Trophoblast cell (in vitro differentiated cells and primary cell): ENCODE results near the gene TSPOAP1.

Source experiments
- DNase-seq, 2 donors: peaks; one replicate each; pipeline ENCODE4 v3.0.0-alpha.2; 2016
- H2AFZ ChIP-seq: 2 replicates; pipeline ENCODE4 v1.6.1; 2013; ENCODE audit warnings: low read length, moderate library complexity, mild to moderate bottlenecking; ENCODE audit not compliant: insufficient read depth, poor library complexity
- H2AK5ac ChIP-seq: 2 replicates; pipeline ENCODE4 v1.6.1; 2013; ENCODE audit warnings: mild to moderate bottlenecking, low read length
- H2BK120ac ChIP-seq: 2 replicates; pipeline ENCODE4 v1.6.1; 2013; ENCODE audit warnings: low read length, mild to moderate bottlenecking, moderate library complexity; ENCODE audit not compliant: insufficient read depth, poor library complexity
- H2BK12ac ChIP-seq: 2 replicates; pipeline ENCODE4 v1.6.1; 2013; ENCODE audit warnings: mild to moderate bottlenecking, low read length, moderate library complexity
- H2BK5ac ChIP-seq: 2 replicates; pipeline ENCODE4 v1.6.1; 2013; ENCODE audit warnings: low read length, low read depth, moderate library complexity, mild to moderate bottlenecking; ENCODE audit not compliant: poor library complexity
- H3K14ac ChIP-seq: 2 replicates; pipeline ENCODE4 v1.6.1; 2013; ENCODE audit warnings: mild to moderate bottlenecking, low read length
- H3K18ac ChIP-seq: 2 replicates; pipeline ENCODE4 v1.6.1; 2013; ENCODE audit warnings: mild to moderate bottlenecking, low read length
- H3K23ac ChIP-seq: 2 replicates; pipeline ENCODE4 v1.6.1; 2013; ENCODE audit warnings: low read length
- H3K27ac ChIP-seq: 2 replicates; pipeline ENCODE4 v1.5.1; 2013; ENCODE audit warnings: low read depth, mild to moderate bottlenecking, inconsistent platforms, low read length, moderate library complexity
- H3K27me3 ChIP-seq: 2 replicates; pipeline ENCODE4 v1.6.1; 2013; ENCODE audit warnings: inconsistent platforms, mild to moderate bottlenecking, low read length, moderate library complexity; ENCODE audit not compliant: insufficient read depth
- H3K36me3 ChIP-seq, 2 experiments: 1 replicate in 1 of 2; 2 replicates in 1 of 2; pipeline ENCODE4 v1.6.1; 2013; ENCODE audit warnings: low read length in 2 of 2, mild to moderate bottlenecking in 2 of 2, moderate library complexity in 1 of 2; ENCODE audit not compliant: insufficient read depth in 2 of 2, control insufficient read depth in 1 of 2
- H3K4ac ChIP-seq: 2 replicates; pipeline ENCODE4 v1.6.1; 2013; ENCODE audit warnings: low read depth, mild to moderate bottlenecking, low read length, moderate library complexity
- H3K4me1 ChIP-seq, 2 experiments: 1 replicate in 1 of 2; 2 replicates in 1 of 2; pipeline ENCODE4 v1.6.1; 2013; ENCODE audit warnings: low read length in 2 of 2, mild to moderate bottlenecking in 2 of 2, moderate library complexity in 1 of 2; ENCODE audit not compliant: insufficient read depth in 2 of 2, control insufficient read depth in 1 of 2
- H3K4me2 ChIP-seq: 2 replicates; pipeline ENCODE4 v1.6.1; 2013; ENCODE audit warnings: inconsistent platforms, mild to moderate bottlenecking, low read length, moderate library complexity
- H3K4me3 ChIP-seq: 2 replicates; pipeline ENCODE4 v1.5.1; 2013; ENCODE audit warnings: mild to moderate bottlenecking, low read depth, low read length, inconsistent platforms
- H3K79me1 ChIP-seq: one replicate; pipeline ENCODE4 v1.6.1; 2013; ENCODE audit warnings: low read length
- H3K79me2 ChIP-seq: 2 replicates; pipeline ENCODE4 v1.6.1; 2013; ENCODE audit warnings: low read length, mild to moderate bottlenecking; ENCODE audit not compliant: control insufficient read depth, insufficient read depth, poor library complexity
- H3K9ac ChIP-seq: 2 replicates; pipeline ENCODE4 v1.6.1; 2013; ENCODE audit warnings: mild to moderate bottlenecking, low read length
- H3K9me3 ChIP-seq: 2 replicates; pipeline ENCODE4 v1.6.1; 2013; ENCODE audit warnings: low read depth, mild to moderate bottlenecking, control low read depth, inconsistent platforms, low read length; ENCODE audit not compliant: insufficient read depth
- H4K12ac ChIP-seq: 2 replicates; pipeline ENCODE4 v1.6.1; 2013; ENCODE audit warnings: low read depth, mild to moderate bottlenecking, low read length, moderate library complexity
- H4K8ac ChIP-seq: 2 replicates; pipeline ENCODE4 v1.6.1; 2013; ENCODE audit warnings: low read depth, mild to moderate bottlenecking, low read length, moderate library complexity
- H4K91ac ChIP-seq: one replicate; pipeline ENCODE4 v1.6.1; 2013; ENCODE audit warnings: low read depth, mild to moderate bottlenecking, low read length, moderate library complexity
- WGBS: extraction: QIAGEN DNeasy Blood & Tissue Kit; methylation state at CpG from one replicate; pipeline ENCODE4 v1.1.7; 2013; ENCODE audit warnings: missing lambda C conversion rate; ENCODE audit not compliant: insufficient read length, insufficient coverage; ENCODE audit errors: extremely low coverage; 5-methylcytosine and 5-hydroxymethylcytosine counted together

Gene TSPOAP1

DNA sequence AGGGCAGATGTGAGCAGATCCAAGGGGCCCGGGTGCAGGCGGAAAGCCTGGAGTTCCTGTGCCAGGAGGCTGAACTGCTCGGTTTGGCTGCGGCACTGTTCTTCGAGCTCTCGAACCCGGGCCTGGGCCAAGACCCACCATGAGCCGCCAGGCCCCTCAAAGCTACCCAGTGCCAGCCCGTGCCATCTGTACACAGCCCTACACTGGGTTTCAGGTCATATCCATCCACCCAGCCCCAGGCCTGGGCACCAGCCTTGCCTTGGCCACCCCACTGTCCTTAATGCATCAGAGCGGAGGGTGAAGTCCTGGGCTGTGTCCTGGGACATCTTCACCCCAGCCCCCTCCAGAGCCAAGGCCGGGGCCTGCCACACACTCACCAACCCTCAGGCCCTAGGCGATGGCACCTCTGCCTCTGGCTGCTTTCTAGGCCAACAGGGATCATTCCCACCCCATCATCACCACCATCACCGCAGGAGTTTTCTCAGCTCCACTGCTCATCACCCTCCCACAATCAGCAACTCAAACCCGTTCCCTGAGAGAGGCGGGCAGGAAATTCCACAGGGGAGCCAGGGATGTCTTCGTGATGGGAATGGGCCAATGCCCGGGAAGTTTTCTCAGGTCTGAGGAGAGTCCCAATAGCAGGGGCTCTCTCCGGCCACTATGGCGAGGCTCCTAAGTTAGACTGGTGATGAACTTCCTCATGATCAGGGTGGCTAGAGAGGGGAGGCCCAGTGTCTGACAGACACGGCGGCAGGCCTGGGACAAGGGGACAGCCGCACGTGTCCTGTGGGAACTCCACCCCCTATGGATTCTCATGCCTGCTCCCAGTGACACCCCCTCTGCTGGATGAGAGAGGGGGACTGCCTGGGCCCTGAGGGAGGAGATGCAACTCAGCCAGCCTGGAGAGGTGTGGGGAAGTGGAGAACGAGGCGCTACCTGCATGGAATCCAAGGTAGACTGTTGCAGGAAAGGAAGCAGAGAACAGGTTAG lies 9.1 kb downstream of the TSPOAP1 start:
- H3K36me3 ChIP-seq, result no peaks in the 10 kb centered on the region
- no CpG with 5 or more reads among the region's 25 CpGs for whole genome bisulfite sequencing
- H3K4me3 ChIP-seq, result no peak overlapping the region
- H3K4ac ChIP-seq, result no peak overlapping the region
- peaks cover under 1 to 7% of the 10 kb centered on the region in 2 experiments for H3K4me1 ChIP-seq
- H2BK120ac ChIP-seq, result no peak overlapping the region
- H3K23ac ChIP-seq, result no peak overlapping the region
- no peak for DNase-seq
- no peak overlapping the region for H3K14ac ChIP-seq
- H3K79me2 ChIP-seq, result peaks cover 2% of the 10 kb centered on the region
- H3K27me3 ChIP-seq, result no peaks in the 10 kb centered on the region
- no peak overlapping the region for H3K27ac ChIP-seq
- H2AFZ ChIP-seq, result no peak overlapping the region
- no peaks in the 10 kb centered on the region for H3K9me3 ChIP-seq
- no peak overlapping the region for H2BK12ac ChIP-seq
- H2BK5ac ChIP-seq, result no peak overlapping the region
- H3K9ac ChIP-seq, result no peak overlapping the region
- H3K4me2 ChIP-seq, result no peak overlapping the region
- H3K79me1 ChIP-seq, result peaks cover 5% of the 10 kb centered on the region
- no peak overlapping the region for H4K8ac ChIP-seq
- H3K18ac ChIP-seq, result no peak overlapping the region
- no peak overlapping the region for H4K12ac ChIP-seq
- H2AK5ac ChIP-seq, result no peak overlapping the region
- H4K91ac ChIP-seq, result no peak overlapping the region

DNA sequence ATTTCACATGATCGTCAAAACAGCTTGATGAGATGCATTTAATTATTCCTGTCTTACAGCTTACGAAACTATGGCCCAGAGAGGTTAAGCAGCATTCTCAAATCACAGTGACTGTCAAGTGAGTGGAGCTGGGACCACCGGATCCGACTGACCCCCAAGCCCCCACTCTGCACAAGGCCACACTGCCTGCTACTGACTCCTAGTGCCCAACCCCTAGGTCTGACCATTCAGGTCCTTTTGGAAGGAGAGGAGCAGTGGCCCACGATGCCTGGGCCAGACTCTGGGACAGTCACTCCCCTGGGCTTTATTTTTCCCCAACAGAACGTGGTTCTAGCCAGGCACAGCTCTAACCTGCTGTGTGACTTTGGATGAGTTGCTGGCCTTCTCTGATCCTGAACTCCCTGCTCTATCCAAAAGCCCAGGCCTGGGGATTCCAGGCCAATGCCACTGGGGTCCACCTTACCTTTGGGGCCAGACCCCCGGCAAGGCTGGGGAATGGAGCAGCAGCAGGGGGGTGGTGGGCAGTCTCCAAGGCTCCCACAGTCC lies 9.9 kb downstream of the TSPOAP1 start:
- Histone ChIP-seq H3K9me3 (no peaks in the 10 kb centered on the region), H3K36me3 (no peaks in the 10 kb centered on the region), H3K4ac (no peak overlapping the region), H4K8ac (no peak overlapping the region), H2AFZ (no peak overlapping the region), H3K4me2 (no peak overlapping the region), H3K27ac (no peak overlapping the region), H2AK5ac (no peak overlapping the region), H4K91ac (no peak overlapping the region), H3K79me1 (no peaks in the 10 kb centered on the region), H3K4me3 (no peak overlapping the region), H4K12ac (no peak overlapping the region), H3K4me1 (no peaks in the 10 kb centered on the region), H3K27me3 (no peaks in the 10 kb centered on the region), H3K9ac (no peak overlapping the region), H2BK5ac (no peak overlapping the region), H3K18ac (no peak overlapping the region), H3K79me2 (no peaks in the 10 kb centered on the region), H3K14ac (no peak overlapping the region), H3K23ac (no peak overlapping the region), H2BK120ac (no peak overlapping the region), H2BK12ac (no peak overlapping the region)
- no CpG with 5 or more reads among the region's 7 CpGs for WGBS
- DNase-seq, result no peak

DNA sequence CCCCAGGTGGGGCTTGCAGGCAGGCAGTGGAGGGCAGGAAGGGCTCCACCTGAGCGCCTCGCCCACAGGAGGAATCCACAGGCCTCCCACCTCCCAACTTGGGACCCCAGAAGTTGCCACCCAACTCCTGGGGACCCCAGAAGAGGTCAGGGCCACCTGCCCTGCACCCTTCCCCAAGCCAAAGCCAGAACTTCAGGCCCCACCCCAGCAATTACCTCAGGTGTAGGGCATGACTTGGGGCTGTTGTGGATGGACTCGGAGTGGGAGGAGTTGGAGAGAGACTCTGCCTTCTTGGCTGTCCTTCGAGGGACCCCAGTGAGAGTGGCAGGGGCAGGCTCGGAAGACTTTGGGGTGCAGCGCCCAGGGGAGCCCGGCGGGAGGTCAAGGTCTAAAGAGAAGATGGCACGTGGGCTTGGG lies 10.5 kb downstream of the TSPOAP1 start:
- no peak overlapping the region for H3K4ac ChIP-seq
- no peaks in the 10 kb centered on the region for H3K36me3 ChIP-seq
- no peaks in the 10 kb centered on the region for H3K27me3 ChIP-seq
- no peak overlapping the region for H3K27ac ChIP-seq
- WGBS, result no CpG with 5 or more reads among the region's 9 CpGs
- no peak for DNase-seq
- H3K4me2 ChIP-seq, result no peak overlapping the region
- H4K91ac ChIP-seq, result no peak overlapping the region
- H4K8ac ChIP-seq, result no peak overlapping the region
- H4K12ac ChIP-seq, result no peak overlapping the region
- no peak overlapping the region for H2AFZ ChIP-seq
- no peak overlapping the region for H3K4me3 ChIP-seq
- H3K4me1 ChIP-seq, result no peaks in the 10 kb centered on the region
- H3K79me2 ChIP-seq, result no peaks in the 10 kb centered on the region
- no peaks in the 10 kb centered on the region for H3K79me1 ChIP-seq
- H2BK5ac ChIP-seq, result no peak overlapping the region
- no peak overlapping the region for H3K23ac ChIP-seq
- H3K9me3 ChIP-seq, result no peaks in the 10 kb centered on the region
- no peak overlapping the region for H3K18ac ChIP-seq
- H2BK12ac ChIP-seq, result peak overlapping the region; percentile 4
- no peak overlapping the region for H2AK5ac ChIP-seq
- H3K14ac ChIP-seq, result no peak overlapping the region
- no peak overlapping the region for H3K9ac ChIP-seq
- H2BK120ac ChIP-seq, result no peak overlapping the region

- Histone ChIP-seq H2BK5ac (no peak overlapping the region), H4K91ac (peak overlapping the region; percentile 1), H3K36me3 (no peaks in the 10 kb centered on the region), H3K9me3 (no peaks in the 10 kb centered on the region), H3K27me3 (no peaks in the 10 kb centered on the region), H3K23ac (no peak overlapping the region), H4K8ac (no peak overlapping the region), H2BK120ac (no peak overlapping the region), H3K79me1 (no peaks in the 10 kb centered on the region), H3K9ac (no peak overlapping the region), H3K4me2 (no peak overlapping the region), H2AK5ac (no peak overlapping the region), H3K4me3 (no peak overlapping the region), H2AFZ (no peak overlapping the region), H4K12ac (no peak overlapping the region), H2BK12ac (no peak overlapping the region), H3K18ac (no peak overlapping the region), H3K79me2 (no peaks in the 10 kb centered on the region), H3K14ac (no peak overlapping the region), H3K27ac (no peak overlapping the region), H3K4ac (no peak overlapping the region), H3K4me1 (no peaks in the 10 kb centered on the region)
- no CpG with 5 or more reads among the region's 5 CpGs for WGBS
- DNase-seq, result peak; percentile 61 to 74
Measured at GRCh38 chr17:58317421-58318064, 11.1 kb downstream of the TSPOAP1 start.
